ENCODE results near the gene MTA3.

MTA3 gene

GRCh38 chr2:42587526-42588117 lies 19.2 kb downstream of the MTA3 start:
- no peak for DNase-seq (ENCODE audit: extremely low spot score)
- CTCF ChIA-PET: interaction anchor here (1.6 kb wide), 2 partner anchors 12 to 76 kb away, joined by 5 to 7 read pairs; no protein-coding TSS in a partner anchor
- TF ChIP-seq CTCF (IDR thresholded peaks at IDR 0.05; ENCODE audit: control extremely low read depth, extremely low read depth, low read depth, missing control alignments): no peak
- POLR2A ChIA-PET: no interaction called here

- no peak for DNase-seq (ENCODE audit: extremely low spot score)
- POLR2A ChIA-PET: no interaction called here
- TF ChIP-seq CTCF (IDR thresholded peaks at IDR 0.05; ENCODE audit: control extremely low read depth, extremely low read depth, low read depth, missing control alignments): no peak
- CTCF ChIA-PET: interaction anchor here (1.6 kb wide), 2 partner anchors 13 to 75 kb away, joined by 5 to 7 read pairs; no protein-coding TSS in a partner anchor
Measured at GRCh38 chr2:42588121-42588520, 19.7 kb downstream of the MTA3 start.

- POLR2A ChIA-PET: no interaction called here
- DNase-seq (ENCODE audit: extremely low spot score): no peak
- no peak for TF ChIP-seq CTCF (IDR thresholded peaks at IDR 0.05; ENCODE audit: control extremely low read depth, extremely low read depth, low read depth, missing control alignments)
- CTCF ChIA-PET: no interaction called here
Measured at GRCh38 chr2:42590176-42590575, 21.7 kb downstream of the MTA3 start.

GRCh38 chr2:42593282-42593681 lies 24.9 kb downstream of the MTA3 start:
- TF ChIP-seq CTCF (IDR thresholded peaks at IDR 0.05; ENCODE audit: control extremely low read depth, extremely low read depth, low read depth, missing control alignments): no peak
- no peak for DNase-seq (ENCODE audit: extremely low spot score)
- CTCF ChIA-PET: interaction anchor here (1.1 kb wide), 1 partner anchor 20 kb away, joined by 4 read pairs; no protein-coding TSS in a partner anchor
- POLR2A ChIA-PET: no interaction called here

GRCh38 chr2:42598656-42599055 lies 30.2 kb downstream of the MTA3 start:
- no peak for DNase-seq (ENCODE audit: extremely low spot score)
- peak; percentile 18 for TF ChIP-seq CTCF (IDR thresholded peaks at IDR 0.05; ENCODE audit: control extremely low read depth, extremely low read depth, low read depth, missing control alignments)
- ChIA-PET CTCF (interaction anchor here (1.2 to 1.3 kb wide), 3 partner anchors 22 to 65 kb away, joined by 3 to 5 read pairs (median 3); no protein-coding TSS in a partner anchor), POLR2A (interaction anchor here (0.7 kb wide), 1 partner anchor 62 kb away, joined by 3 read pairs; no protein-coding TSS in a partner anchor)

- no peak for TF ChIP-seq CTCF (IDR thresholded peaks at IDR 0.05; ENCODE audit: control extremely low read depth, extremely low read depth, low read depth, missing control alignments)
- no peak for DNase-seq (ENCODE audit: extremely low spot score)
- POLR2A ChIA-PET: no interaction called here
- CTCF ChIA-PET: interaction anchor here (1.2 to 2.4 kb wide), 2 partner anchors 9 to 20 kb away, joined by 4 to 8 read pairs; no protein-coding TSS in a partner anchor
Measured at GRCh38 chr2:42601076-42601475, 32.6 kb downstream of the MTA3 start.

All from GM10248 (cell line).